Breast epithelium (tissue), 3 donors: Measurements from ENCODE around the gene SFSWAP.

Source experiments
- POLR2A ChIP-seq: fragments of 450-650 bp; IDR thresholded peaks from one replicate; pipeline ENCODE4 v1.6.1; 2016; ENCODE audit warnings: antibody characterized with exemption, mild to moderate bottlenecking, moderate library complexity
- TF ChIP-seq, protein P1 (sequence below), 3 donors: fragments of 450-650 bp; IDR thresholded peaks; one replicate each; pipeline ENCODE4 v1.5.1; 2016 to 2017; ENCODE audit warnings: antibody characterized with exemption in 3 of 3, mild to moderate bottlenecking in 3 of 3, moderate library complexity in 3 of 3

DNA sequence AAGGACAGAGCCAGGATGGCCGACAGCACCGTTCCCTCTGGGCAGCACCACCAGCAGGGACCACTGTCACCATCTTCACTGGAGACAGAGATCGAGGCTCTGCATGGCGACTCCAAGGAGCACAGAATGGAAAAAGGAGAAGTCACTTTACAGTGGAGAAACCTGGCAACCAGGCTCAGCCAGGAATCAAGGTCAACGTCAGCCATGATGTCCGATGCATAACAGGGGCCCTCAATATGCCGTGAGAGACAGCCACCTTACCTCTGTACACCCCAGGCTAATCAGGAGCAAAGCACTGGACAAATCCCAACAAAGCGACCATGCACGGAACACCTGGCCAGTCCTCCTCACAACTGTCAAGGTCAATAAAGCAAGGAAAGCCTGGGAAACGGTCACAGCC is 20.6 kb upstream of the SFSWAP start:
- TF ChIP-seq, protein P1, sequence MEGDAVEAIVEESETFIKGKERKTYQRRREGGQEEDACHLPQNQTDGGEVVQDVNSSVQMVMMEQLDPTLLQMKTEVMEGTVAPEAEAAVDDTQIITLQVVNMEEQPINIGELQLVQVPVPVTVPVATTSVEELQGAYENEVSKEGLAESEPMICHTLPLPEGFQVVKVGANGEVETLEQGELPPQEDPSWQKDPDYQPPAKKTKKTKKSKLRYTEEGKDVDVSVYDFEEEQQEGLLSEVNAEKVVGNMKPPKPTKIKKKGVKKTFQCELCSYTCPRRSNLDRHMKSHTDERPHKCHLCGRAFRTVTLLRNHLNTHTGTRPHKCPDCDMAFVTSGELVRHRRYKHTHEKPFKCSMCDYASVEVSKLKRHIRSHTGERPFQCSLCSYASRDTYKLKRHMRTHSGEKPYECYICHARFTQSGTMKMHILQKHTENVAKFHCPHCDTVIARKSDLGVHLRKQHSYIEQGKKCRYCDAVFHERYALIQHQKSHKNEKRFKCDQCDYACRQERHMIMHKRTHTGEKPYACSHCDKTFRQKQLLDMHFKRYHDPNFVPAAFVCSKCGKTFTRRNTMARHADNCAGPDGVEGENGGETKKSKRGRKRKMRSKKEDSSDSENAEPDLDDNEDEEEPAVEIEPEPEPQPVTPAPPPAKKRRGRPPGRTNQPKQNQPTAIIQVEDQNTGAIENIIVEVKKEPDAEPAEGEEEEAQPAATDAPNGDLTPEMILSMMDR (IDR thresholded peaks at IDR 0.05): no peak
- TF ChIP-seq POLR2A: no peak
